Activated naive CD8-positive, alpha-beta T cell treated with anti-CD3 and anti-CD28 coated beads for 36 hours (primary cell): Measurements from ENCODE around the gene DST. TPM values are rescaled to one million over a fixed set of nuclear protein-coding genes. Genes with fewer than 3 reads are reported as not detected.

Experiments
- DNase-seq: peaks from one replicate; pipeline ENCODE4 v3.0.0; 2021
- H3K27ac Mint-ChIP-seq: one replicate; pipeline ENCODE4 v1.8.0; 2022; ENCODE audit warnings: mild to moderate bottlenecking, moderate library complexity, mixed read lengths
- H3K27me3 Mint-ChIP-seq: one replicate; pipeline ENCODE4 v1.8.0; 2022; ENCODE audit warnings: mild to moderate bottlenecking, mixed read lengths
- H3K36me3 Mint-ChIP-seq: one replicate; pipeline ENCODE4 v1.8.0; 2021; ENCODE audit warnings: mild to moderate bottlenecking, mixed read lengths
- H3K4me1 Mint-ChIP-seq: one replicate; pipeline ENCODE4 v1.8.0; 2021; ENCODE audit warnings: mixed read lengths
- H3K4me3 Mint-ChIP-seq: one replicate; pipeline ENCODE4 v1.8.0; 2022; ENCODE audit warnings: mild to moderate bottlenecking, moderate library complexity, mixed read lengths
- H3K9me3 Mint-ChIP-seq: one replicate; pipeline ENCODE4 v1.8.0; 2022; ENCODE audit warnings: mixed read lengths
- total RNA-seq, 2 experiments: library from RNA; stranded (reverse); gene quantifications; one replicate each; pipeline ENCODE4 v1.2.3, GENCODE V29; 2021

DST gene
- total RNA-seq, 2 experiments from 2014 or later, result 1.8 to 2.9 TPM

DNA sequence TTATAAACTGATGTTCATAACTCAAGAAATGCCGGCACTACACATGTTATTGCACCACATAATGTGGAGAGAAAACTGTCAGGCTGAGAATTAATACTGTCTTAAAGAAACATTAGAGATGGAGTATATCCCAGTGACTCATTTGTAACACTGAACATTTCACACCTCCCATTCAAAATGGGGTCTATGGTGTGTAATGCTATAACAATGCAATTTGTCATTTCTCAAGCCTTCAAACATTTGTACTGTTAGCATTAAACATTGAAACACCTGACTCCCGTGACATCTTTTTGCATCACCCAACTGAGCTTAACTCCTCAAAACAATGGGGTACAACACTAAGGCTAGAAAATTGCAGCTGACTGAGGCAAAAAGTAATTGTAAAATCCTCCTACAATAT lies 151.7 kb downstream of the DST start:
- H3K4me1 Mint-ChIP-seq, result no peaks in the 10 kb centered on the region
- DNase-seq, result no peak
- no peaks in the 10 kb centered on the region for H3K9me3 Mint-ChIP-seq
- peaks cover 3% of the 10 kb centered on the region for H3K27me3 Mint-ChIP-seq
- no peak overlapping the region for H3K27ac Mint-ChIP-seq
- H3K4me3 Mint-ChIP-seq, result no peak overlapping the region
- no peaks in the 10 kb centered on the region for H3K36me3 Mint-ChIP-seq

DNA sequence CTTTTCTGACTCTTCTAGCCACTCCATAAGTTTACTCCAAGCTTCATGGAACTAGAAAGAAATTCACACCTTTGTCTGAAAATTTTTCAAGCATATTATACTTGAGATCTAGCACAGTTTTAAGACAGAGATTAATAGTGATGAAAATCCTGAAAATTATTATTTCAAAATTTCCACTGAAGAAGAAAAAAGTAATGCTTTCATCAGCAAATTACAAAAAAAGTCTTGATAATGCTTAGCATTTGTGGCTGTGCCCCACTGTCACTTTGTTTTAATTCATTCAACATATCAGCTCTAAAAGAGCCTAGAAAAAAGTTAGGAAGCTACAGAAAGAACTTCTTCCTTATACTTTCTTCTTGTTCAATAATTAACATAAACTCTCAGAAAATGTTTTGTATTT lies 153.1 kb downstream of the DST start:
- Mint-ChIP-seq H3K27me3 (peaks cover 3% of the 10 kb centered on the region), H3K4me1 (no peaks in the 10 kb centered on the region), H3K4me3 (no peak overlapping the region), H3K9me3 (no peaks in the 10 kb centered on the region), H3K27ac (no peak overlapping the region), H3K36me3 (no peaks in the 10 kb centered on the region)
- no peak for DNase-seq

- DNase-seq, result no peak
- Mint-ChIP-seq H3K9me3 (no peaks in the 10 kb centered on the region), H3K27ac (no peak overlapping the region), H3K4me3 (no peak overlapping the region), H3K27me3 (peaks cover 3% of the 10 kb centered on the region), H3K36me3 (no peaks in the 10 kb centered on the region), H3K4me1 (no peaks in the 10 kb centered on the region)
Observed at GRCh38 chr6:56488281-56488680, 154.4 kb downstream of the DST start.

DNA sequence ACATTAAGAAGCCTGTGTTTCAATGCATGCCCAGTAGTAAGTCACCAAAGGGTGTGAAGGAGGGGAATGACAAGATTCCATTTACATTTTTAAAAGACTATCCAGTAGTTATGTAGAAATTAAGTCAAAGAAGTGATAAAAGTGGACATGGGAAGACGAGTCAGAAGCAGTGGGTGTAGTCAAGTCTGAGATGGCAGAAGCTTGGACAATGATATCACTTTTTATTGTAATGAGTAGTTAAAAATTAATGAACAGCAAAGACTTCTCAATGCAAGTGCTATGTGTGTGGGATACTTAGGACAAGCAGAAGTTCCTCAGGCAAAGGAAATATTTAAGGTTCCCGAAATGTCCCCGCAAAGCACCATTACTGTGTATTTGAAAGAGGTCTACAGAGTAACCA lies 156.0 kb downstream of the DST start:
- H3K36me3 Mint-ChIP-seq, result no peaks in the 10 kb centered on the region
- H3K27me3 Mint-ChIP-seq, result peaks cover 3% of the 10 kb centered on the region
- H3K4me1 Mint-ChIP-seq, result no peaks in the 10 kb centered on the region
- DNase-seq, result no peak
- H3K4me3 Mint-ChIP-seq, result no peak overlapping the region
- no peak overlapping the region for H3K27ac Mint-ChIP-seq
- no peaks in the 10 kb centered on the region for H3K9me3 Mint-ChIP-seq

DNA sequence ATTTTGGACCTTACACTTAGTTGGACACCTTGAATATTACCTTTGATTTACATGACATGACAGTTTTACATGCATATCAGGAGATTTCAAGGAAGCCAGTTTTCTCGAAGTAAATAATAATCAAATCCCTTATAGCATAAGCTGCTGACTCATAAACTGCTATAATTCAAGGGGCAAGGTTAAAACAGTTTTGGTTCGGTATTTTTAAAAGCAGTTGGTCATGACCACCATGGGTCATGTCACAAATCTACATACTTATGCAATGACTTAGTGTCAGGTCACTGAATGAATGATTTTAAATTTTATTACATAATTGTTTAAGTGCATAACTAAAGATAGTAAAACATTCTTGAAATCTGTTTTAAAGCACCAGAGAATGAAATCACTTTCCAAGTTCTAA lies 158.0 kb downstream of the DST start:
- H3K36me3 Mint-ChIP-seq, result no peaks in the 10 kb centered on the region
- H3K4me3 Mint-ChIP-seq, result no peak overlapping the region
- no peaks in the 10 kb centered on the region for H3K9me3 Mint-ChIP-seq
- no peak for DNase-seq
- H3K4me1 Mint-ChIP-seq, result no peaks in the 10 kb centered on the region
- no peak overlapping the region for H3K27ac Mint-ChIP-seq
- peaks cover 3% of the 10 kb centered on the region for H3K27me3 Mint-ChIP-seq

DNA sequence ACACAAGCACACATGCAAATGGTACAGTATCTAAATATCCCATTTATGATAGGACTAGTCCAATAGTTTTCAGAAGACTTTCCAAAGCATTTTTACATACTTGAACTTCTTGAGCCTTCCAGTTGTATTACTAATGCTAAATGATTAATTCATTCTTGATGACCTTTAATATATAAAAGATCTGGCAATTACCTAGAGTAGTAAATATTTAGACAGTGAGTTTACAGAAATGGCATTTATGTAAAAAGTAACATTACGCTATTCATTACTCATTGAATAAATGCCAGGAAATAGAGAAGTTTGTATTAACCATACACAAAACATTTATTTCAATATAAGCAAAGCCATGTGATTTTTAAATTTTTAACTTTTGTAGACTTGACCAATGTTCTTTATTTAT lies 158.8 kb downstream of the DST start:
- Mint-ChIP-seq H3K9me3 (peaks cover 4% of the 10 kb centered on the region), H3K36me3 (no peaks in the 10 kb centered on the region), H3K4me1 (no peaks in the 10 kb centered on the region), H3K27ac (no peak overlapping the region), H3K27me3 (peaks cover 3% of the 10 kb centered on the region), H3K4me3 (no peak overlapping the region)
- no peak for DNase-seq

- H3K27ac Mint-ChIP-seq, result no peak overlapping the region
Observed at GRCh38 chr6:56482525-56482924, 160.2 kb downstream of the DST start.

GRCh38 chr6:56481957-56482356 lies 160.7 kb downstream of the DST start:
- Mint-ChIP-seq H3K27me3 (peaks cover 3% of the 10 kb centered on the region), H3K36me3 (no peaks in the 10 kb centered on the region), H3K4me1 (no peaks in the 10 kb centered on the region), H3K4me3 (no peak overlapping the region), H3K9me3 (peaks cover 5% of the 10 kb centered on the region), H3K27ac (no peak overlapping the region)
- DNase-seq, result no peak

More at GRCh38 chr6:56482525-56482924, 160.2 kb downstream of the DST start:
- Mint-ChIP-seq H3K27me3 (peaks cover 3% of the 10 kb centered on the region), H3K4me3 (no peak overlapping the region), H3K36me3 (no peaks in the 10 kb centered on the region), H3K9me3 (peaks cover 5% of the 10 kb centered on the region), H3K4me1 (no peaks in the 10 kb centered on the region)
- no peak for DNase-seq

DNA sequence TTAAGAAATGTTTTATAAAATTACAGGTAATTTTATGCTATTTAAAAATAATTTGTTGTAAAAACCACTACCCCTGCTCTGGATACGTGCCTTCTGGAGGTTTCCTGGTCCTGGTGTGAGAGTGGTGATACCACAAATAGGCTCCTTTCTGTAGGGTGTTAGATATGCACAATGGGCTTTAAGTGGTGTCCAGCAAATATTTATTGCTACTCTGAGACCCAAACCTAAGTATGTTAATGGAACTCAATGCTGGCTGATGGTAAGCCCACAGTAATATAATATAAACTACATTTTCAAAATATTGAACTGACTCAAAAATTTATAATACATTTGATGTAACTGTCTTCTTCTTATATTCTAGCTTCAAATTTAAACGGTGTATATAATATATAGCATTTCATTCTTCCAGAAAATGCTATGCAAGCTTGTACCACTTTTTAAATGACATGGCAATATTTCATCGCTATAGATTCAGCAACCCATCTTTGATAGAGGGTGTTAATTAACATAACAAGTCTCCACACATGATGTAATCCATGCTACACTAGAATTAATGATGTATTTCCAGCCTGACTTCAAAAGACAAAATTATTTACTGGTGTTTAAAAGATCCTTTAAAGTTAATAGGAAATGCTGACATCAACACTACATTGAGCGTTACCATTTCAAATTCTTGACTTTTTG lies 161.9 kb downstream of the DST start:
- no peaks in the 10 kb centered on the region for H3K27me3 Mint-ChIP-seq
- DNase-seq, result no peak
- H3K9me3 Mint-ChIP-seq, result peaks cover 5% of the 10 kb centered on the region
- H3K4me3 Mint-ChIP-seq, result no peak overlapping the region
- no peaks in the 10 kb centered on the region for H3K4me1 Mint-ChIP-seq
- H3K27ac Mint-ChIP-seq, result no peak overlapping the region
- no peaks in the 10 kb centered on the region for H3K36me3 Mint-ChIP-seq

DNA sequence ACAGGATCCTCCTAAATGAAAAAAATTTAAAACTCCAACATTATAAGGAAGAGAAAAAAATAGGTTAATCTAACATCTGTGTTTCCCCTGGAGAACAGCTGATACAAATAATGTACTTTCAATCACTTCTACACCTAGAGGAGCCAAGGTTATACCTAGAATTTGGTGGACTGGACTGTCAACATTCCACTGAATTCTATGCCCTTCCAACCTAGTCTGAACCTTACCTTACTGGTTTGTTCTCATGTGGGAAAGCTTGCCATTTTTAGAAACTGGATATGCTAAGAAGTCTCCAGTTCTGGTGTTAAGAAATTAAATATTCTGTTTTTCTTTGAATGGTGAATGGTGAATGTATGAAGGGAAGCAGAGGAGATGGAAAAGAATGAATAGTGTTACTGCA lies 162.4 kb downstream of the DST start:
- no peaks in the 10 kb centered on the region for H3K4me1 Mint-ChIP-seq
- H3K9me3 Mint-ChIP-seq, result peaks cover 5% of the 10 kb centered on the region
- no peaks in the 10 kb centered on the region for H3K27me3 Mint-ChIP-seq
- no peak for DNase-seq
- no peak overlapping the region for H3K27ac Mint-ChIP-seq
- no peaks in the 10 kb centered on the region for H3K36me3 Mint-ChIP-seq
- no peak overlapping the region for H3K4me3 Mint-ChIP-seq

DNA sequence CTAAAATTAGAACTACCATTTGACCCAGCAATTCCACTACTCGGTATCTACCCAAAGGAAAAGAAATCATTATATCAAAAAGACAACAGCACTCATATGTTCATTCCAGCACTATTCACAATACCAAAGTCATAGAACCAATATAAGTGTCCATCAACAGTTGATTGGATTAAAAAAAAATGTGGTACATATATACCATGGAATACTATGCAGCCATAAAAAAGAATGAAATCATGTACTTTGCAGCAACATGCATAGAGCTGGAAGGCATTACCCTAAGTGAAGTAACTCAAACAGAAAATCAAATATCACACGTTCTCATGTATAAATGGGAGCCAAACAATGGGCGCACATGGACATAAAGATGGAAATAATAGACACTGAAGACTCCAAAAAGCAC lies 163.3 kb downstream of the DST start:
- DNase-seq, result no peak
- no peak overlapping the region for H3K27ac Mint-ChIP-seq
- H3K36me3 Mint-ChIP-seq, result no peaks in the 10 kb centered on the region
- H3K4me1 Mint-ChIP-seq, result no peaks in the 10 kb centered on the region
- no peaks in the 10 kb centered on the region for H3K27me3 Mint-ChIP-seq
- peaks cover 5% of the 10 kb centered on the region for H3K9me3 Mint-ChIP-seq
- H3K4me3 Mint-ChIP-seq, result no peak overlapping the region

GRCh38 chr6:56478202-56478601 lies 164.5 kb downstream of the DST start:
- no peaks in the 10 kb centered on the region for H3K4me1 Mint-ChIP-seq
- no peaks in the 10 kb centered on the region for H3K27me3 Mint-ChIP-seq
- no peak overlapping the region for H3K27ac Mint-ChIP-seq
- DNase-seq, result no peak
- peaks cover 5% of the 10 kb centered on the region for H3K9me3 Mint-ChIP-seq
- no peak overlapping the region for H3K4me3 Mint-ChIP-seq
- H3K36me3 Mint-ChIP-seq, result no peaks in the 10 kb centered on the region

DNA sequence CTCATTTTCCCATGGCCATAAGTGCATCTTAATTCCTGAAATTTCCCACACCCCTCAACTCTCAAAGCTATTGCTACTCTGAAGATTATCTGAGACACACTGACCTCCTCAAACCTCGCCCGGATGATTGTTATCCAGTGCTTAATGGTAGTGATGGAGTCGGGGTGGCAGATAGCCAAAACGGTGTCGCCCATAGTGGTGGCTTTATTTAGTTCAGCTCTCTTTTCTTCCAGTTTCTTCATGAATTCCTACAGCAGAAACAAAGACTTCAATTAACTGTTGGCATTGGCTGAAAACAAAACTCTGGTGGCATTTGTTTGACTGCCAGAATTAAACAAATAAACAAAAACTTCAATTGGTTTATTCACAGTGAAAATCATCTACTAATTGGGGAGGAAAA lies 165.4 kb downstream of the DST start:
- DNase-seq, result no peak
- Mint-ChIP-seq H3K4me1 (no peaks in the 10 kb centered on the region), H3K27me3 (no peaks in the 10 kb centered on the region), H3K9me3 (peaks cover 5% of the 10 kb centered on the region), H3K4me3 (no peak overlapping the region), H3K27ac (no peak overlapping the region), H3K36me3 (no peaks in the 10 kb centered on the region)

- Mint-ChIP-seq H3K9me3 (peaks cover 5% of the 10 kb centered on the region), H3K27ac (no peak overlapping the region), H3K4me3 (no peak overlapping the region), H3K27me3 (no peaks in the 10 kb centered on the region), H3K4me1 (no peaks in the 10 kb centered on the region), H3K36me3 (no peaks in the 10 kb centered on the region)
- DNase-seq, result no peak
Observed at GRCh38 chr6:56475736-56476457, 166.8 kb downstream of the DST start.

- H3K9me3 Mint-ChIP-seq, result peaks cover 5% of the 10 kb centered on the region
- no peak overlapping the region for H3K27ac Mint-ChIP-seq
- H3K36me3 Mint-ChIP-seq, result no peaks in the 10 kb centered on the region
- H3K4me1 Mint-ChIP-seq, result no peaks in the 10 kb centered on the region
- H3K4me3 Mint-ChIP-seq, result no peak overlapping the region
- no peaks in the 10 kb centered on the region for H3K27me3 Mint-ChIP-seq
- DNase-seq, result no peak
Observed at GRCh38 chr6:56474532-56474931, 168.2 kb downstream of the DST start.

DNA sequence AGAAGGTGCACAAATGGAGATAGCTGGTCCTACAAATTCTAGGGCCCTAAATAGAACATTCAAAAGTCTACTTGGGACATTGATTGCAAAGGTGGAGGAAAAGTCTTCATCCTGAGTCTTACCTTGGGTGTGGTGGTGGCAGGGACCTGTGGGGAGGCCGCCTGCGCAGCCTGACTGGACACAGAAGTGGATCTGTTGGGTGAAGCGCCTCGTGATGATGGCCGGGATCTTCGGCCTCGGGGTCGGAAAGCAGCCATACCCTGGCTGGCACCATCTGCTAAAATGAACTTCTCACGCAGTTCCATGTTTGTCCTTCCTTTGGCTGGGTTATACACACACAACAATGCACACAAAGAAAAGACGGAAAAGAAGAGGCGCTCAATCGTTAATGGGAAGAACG lies 179.2 kb downstream of the DST start:
- Mint-ChIP-seq H3K36me3 (no peaks in the 10 kb centered on the region), H3K4me3 (no peak overlapping the region), H3K27ac (no peak overlapping the region), H3K27me3 (no peaks in the 10 kb centered on the region), H3K9me3 (no peaks in the 10 kb centered on the region), H3K4me1 (peaks cover 6% of the 10 kb centered on the region)
- DNase-seq, result no peak
